K562 (cell line): ENCODE results near the gene CCNY. TPM values are rescaled to one million over a fixed set of nuclear protein-coding genes. Genes with fewer than 3 reads are reported as not detected.
A peak's percentile ranks its signal among the peaks of the same experiment; 100 is the strongest.

Experiments used
- CHD4 ChIP-seq: fragments of 200-600 bp; sonication (generic); IDR thresholded peaks from 3 replicates; pipeline ENCODE4 v1.6.1; 2012; ENCODE audit warnings: low read depth, mild to moderate bottlenecking, mixed read lengths, low read length, inconsistent platforms; ENCODE audit not compliant: insufficient read depth, insufficient replicate concordance, poor library complexity, severe bottlenecking
- CREB1 ChIP-seq, 2 experiments: sonication (generic) in 1 of 2; formaldehyde crosslinking in 1 of 2; IDR thresholded peaks; 2 replicates each; pipeline versions ENCODE4 v1.6.1 to v1.8.0; 2012 to 2022; ENCODE audit warnings: inconsistent platforms in 1 of 2, mild to moderate bottlenecking in 1 of 2, missing genetic modification reagents in 1 of 2, moderate library complexity in 1 of 2
- CXXC5 ChIP-seq: fragments of 250-450 bp; sonication (Bioruptor Pico); IDR thresholded peaks from 2 replicates; pipeline ENCODE4 v1.8.0; 2022; ENCODE audit warnings: inconsistent platforms, mild to moderate bottlenecking, moderate library complexity
- HDAC8 ChIP-seq: fragments of 450-650 bp; IDR thresholded peaks from 2 replicates; pipeline ENCODE4 v1.6.1; 2016; ENCODE audit warnings: mild to moderate bottlenecking, missing genetic modification characterization, moderate library complexity, missing compliant biosample characterization
- JUND ChIP-seq, 2 experiments: IDR thresholded peaks; 2 replicates in 1 of 2; 3 replicates in 1 of 2; pipeline ENCODE4 v1.6.1; 2011; ENCODE audit warnings: borderline replicate concordance in 2 of 2, low read depth in 2 of 2, low read length in 2 of 2, improper control_type of control experiment in 1 of 2, missing biosample characterization in 1 of 2, missing genetic modification characterization in 1 of 2, missing genetic modification reagents in 1 of 2
- KAT8 ChIP-seq: fragments of 450-650 bp; IDR thresholded peaks from 2 replicates; pipeline ENCODE4 v1.6.1; 2016; ENCODE audit warnings: low read depth, mild to moderate bottlenecking
- MEF2D ChIP-seq: conservative IDR thresholded peaks from 2 replicates; pipeline ENCODE4 v1.6.1; 2016; ENCODE audit warnings: low read depth, missing genetic modification characterization, missing compliant biosample characterization
- NR4A1 ChIP-seq, 2 experiments: fragments of 250-450 bp in 1 of 2; fragments of 450-650 bp in 1 of 2; sonication (Bioruptor Pico) in 1 of 2; IDR thresholded peaks; 2 replicates each; pipeline versions ENCODE4 v1.4.0 to v1.6.1; 2016 to 2020; ENCODE audit warnings: mild to moderate bottlenecking in 2 of 2, missing compliant biosample characterization in 1 of 2, missing genetic modification characterization in 1 of 2, moderate library complexity in 1 of 2
- PHF21A ChIP-seq: fragments of 450-650 bp; IDR thresholded peaks from 2 replicates; pipeline ENCODE4 v1.6.1; 2017; ENCODE audit warnings: low read depth, borderline replicate concordance
- PHTF2 ChIP-seq: fragments of 250-450 bp; sonication (Bioruptor Pico); IDR thresholded peaks from 2 replicates; pipeline ENCODE4 v1.5.0; 2021; ENCODE audit warnings: mild to moderate bottlenecking
- RFX7 ChIP-seq: fragments of 250-450 bp; sonication (Bioruptor Pico); IDR thresholded peaks from 2 replicates; pipeline ENCODE4 v1.5.1; 2021; ENCODE audit warnings: mild to moderate bottlenecking
- SIN3B ChIP-seq: fragments of 450-650 bp; IDR thresholded peaks from 2 replicates; pipeline ENCODE4 v1.6.1; 2017; ENCODE audit warnings: low read depth, mild to moderate bottlenecking, moderate library complexity
- SNRNP70 ChIP-seq: fragments of 200-400 bp; formaldehyde crosslinking; optimal IDR thresholded peaks from 2 replicates; pipeline ENCODE3; 2017; ENCODE audit warnings: low read depth, low read length
- SPI1 ChIP-seq: IDR thresholded peaks from 2 replicates; pipeline ENCODE4 v1.6.1; 2011; ENCODE audit warnings: low read depth, low read length, control low read depth, borderline replicate concordance
- ZNF134 ChIP-seq: fragments of 250-450 bp; sonication (Bioruptor Pico); conservative IDR thresholded peaks from 2 replicates; pipeline ENCODE4 v1.4.0; 2020
- ZNF232 ChIP-seq: sonication (generic); formaldehyde crosslinking; IDR thresholded peaks from 2 replicates; pipeline ENCODE4 v1.8.0; 2022; ENCODE audit warnings: mild to moderate bottlenecking, missing genetic modification reagents
- ZNF277 ChIP-seq: fragments of 250-450 bp; sonication (Bioruptor Pico); IDR thresholded peaks from 2 replicates; pipeline ENCODE4 v1.8.0; 2022; ENCODE audit warnings: inconsistent platforms, mild to moderate bottlenecking, moderate library complexity, borderline replicate concordance
- ZNF764 ChIP-seq: fragments of 250-450 bp; sonication (Bioruptor Pico); IDR thresholded peaks from 2 replicates; pipeline ENCODE4 v1.4.0; 2020; ENCODE audit warnings: low read depth, mild to moderate bottlenecking, moderate library complexity
- ZNF766 ChIP-seq: fragments of 200-800 bp; sonication (Bioruptor generic); conservative IDR thresholded peaks from 2 replicates; pipeline ENCODE4 v1.6.1; 2016; ENCODE audit warnings: missing genetic modification characterization, missing compliant biosample characterization
- ZNF77 ChIP-seq: fragments of 250-450 bp; sonication (Bioruptor Pico); IDR thresholded peaks from 2 replicates; pipeline ENCODE4 v1.5.0; 2020
- ZNF785 ChIP-seq: fragments of 250-450 bp; sonication (Bioruptor Pico); IDR thresholded peaks from 2 replicates; pipeline ENCODE4 v1.4.0; 2020; ENCODE audit warnings: mild to moderate bottlenecking
- polyA plus RNA-seq, 8 experiments: library from polyadenylated mRNA; depleted of rRNA in 4 of 8; stranded (reverse) in 5 of 8; unstranded in 3 of 8; fragments of >200 nt; fragmentation: Nextera tagmentation in 2 of 8; fragmentation: Illumina TruSeq in 1 of 8; extraction: Ambion mirVana in 2 of 8; extraction: Trizol in 1 of 8; gene quantifications; 2 replicates each; pipeline versions ENCODE4 v1.2.1 to v1.2.3, GENCODE V29; 2011 to 2014; ENCODE audit warnings: inconsistent platforms in 1 of 8, missing spikeins in 1 of 8
- total RNA-seq, 7 experiments: library from RNA; depleted of rRNA in 6 of 7; stranded (reverse); fragments of >200 nt in 6 of 7; fragmentation: Illumina TruSeq in 2 of 7; extraction: Trizol in 2 of 7; gene quantifications; 2 replicates each; pipeline versions ENCODE4 v1.2.1 to v1.2.3, GENCODE V29; 2011 to 2021; ENCODE audit warnings: low replicate concordance in 1 of 7
- TF ChIP-seq, protein P1 (sequence below): fragments of 250-450 bp; sonication (Bioruptor Pico); IDR thresholded peaks from 2 replicates; pipeline ENCODE4 v1.8.0; 2022; ENCODE audit warnings: inconsistent platforms
- TF ChIP-seq, protein P2 (sequence below): fragments of 250-450 bp; sonication (Bioruptor Pico); IDR thresholded peaks from 2 replicates; pipeline ENCODE4 v1.8.0; 2021; ENCODE audit warnings: moderate library complexity, mild to moderate bottlenecking, inconsistent platforms

CCNY gene
- total and polyA plus RNA-seq, 9 of the 15 experiments (the other 6 are each of a cell fraction or from before 2014, with no cell fraction given): 8.4 to 109 (median 38.6) TPM

GRCh38 chr10:35378541-35379210 lies 42.4 kb downstream of the CCNY start (continued):
- TF ChIP-seq HDAC8 (tag) (no peak), ZNF785 (CRISPR knock-in tag) (no peak), ZNF766 (CRISPR knock-in tag) (peak; percentile 81), ZNF134 (CRISPR knock-in tag) (no peak), ZNF77 (CRISPR knock-in tag) (no peak), ZNF232 (no peak), CREB1 (IDR thresholded peaks at IDR 0.05) (no peak; the same call in 1 of the 2 replicates), CREB1 (CRISPR knock-in tag; IDR thresholded peaks at IDR 0.05) (no peak), PHF21A (no peak), ZNF277 (CRISPR knock-in tag) (no peak), PHTF2 (CRISPR knock-in tag) (no peak), MEF2D (tag) (no peak), SNRNP70 (no peak), RFX7 (CRISPR knock-in tag) (no peak), SPI1 (no peak), JUND (IDR thresholded peaks at IDR 0.05; ENCODE audit: borderline replicate concordance, low read depth, low read length) (0 out of 2 replicates have a peak, but pooled peaks have one; percentile 38), JUND (tag; IDR thresholded peaks at IDR 0.05; ENCODE audit: borderline replicate concordance, low read depth, low read length) (no peak), NR4A1 (CRISPR knock-in tag; IDR thresholded peaks at IDR 0.05) (no peak), NR4A1 (tag; IDR thresholded peaks at IDR 0.05) (no peak), ZNF764 (CRISPR knock-in tag) (no peak), CHD4 (no peak), SIN3B (no peak), CXXC5 (no peak), KAT8 (no peak)
- TF ChIP-seq, protein P1, sequence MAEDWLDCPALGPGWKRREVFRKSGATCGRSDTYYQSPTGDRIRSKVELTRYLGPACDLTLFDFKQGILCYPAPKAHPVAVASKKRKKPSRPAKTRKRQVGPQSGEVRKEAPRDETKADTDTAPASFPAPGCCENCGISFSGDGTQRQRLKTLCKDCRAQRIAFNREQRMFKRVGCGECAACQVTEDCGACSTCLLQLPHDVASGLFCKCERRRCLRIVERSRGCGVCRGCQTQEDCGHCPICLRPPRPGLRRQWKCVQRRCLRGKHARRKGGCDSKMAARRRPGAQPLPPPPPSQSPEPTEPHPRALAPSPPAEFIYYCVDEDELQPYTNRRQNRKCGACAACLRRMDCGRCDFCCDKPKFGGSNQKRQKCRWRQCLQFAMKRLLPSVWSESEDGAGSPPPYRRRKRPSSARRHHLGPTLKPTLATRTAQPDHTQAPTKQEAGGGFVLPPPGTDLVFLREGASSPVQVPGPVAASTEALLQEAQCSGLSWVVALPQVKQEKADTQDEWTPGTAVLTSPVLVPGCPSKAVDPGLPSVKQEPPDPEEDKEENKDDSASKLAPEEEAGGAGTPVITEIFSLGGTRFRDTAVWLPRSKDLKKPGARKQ (CRISPR knock-in tag): no peak
- TF ChIP-seq, protein P2, sequence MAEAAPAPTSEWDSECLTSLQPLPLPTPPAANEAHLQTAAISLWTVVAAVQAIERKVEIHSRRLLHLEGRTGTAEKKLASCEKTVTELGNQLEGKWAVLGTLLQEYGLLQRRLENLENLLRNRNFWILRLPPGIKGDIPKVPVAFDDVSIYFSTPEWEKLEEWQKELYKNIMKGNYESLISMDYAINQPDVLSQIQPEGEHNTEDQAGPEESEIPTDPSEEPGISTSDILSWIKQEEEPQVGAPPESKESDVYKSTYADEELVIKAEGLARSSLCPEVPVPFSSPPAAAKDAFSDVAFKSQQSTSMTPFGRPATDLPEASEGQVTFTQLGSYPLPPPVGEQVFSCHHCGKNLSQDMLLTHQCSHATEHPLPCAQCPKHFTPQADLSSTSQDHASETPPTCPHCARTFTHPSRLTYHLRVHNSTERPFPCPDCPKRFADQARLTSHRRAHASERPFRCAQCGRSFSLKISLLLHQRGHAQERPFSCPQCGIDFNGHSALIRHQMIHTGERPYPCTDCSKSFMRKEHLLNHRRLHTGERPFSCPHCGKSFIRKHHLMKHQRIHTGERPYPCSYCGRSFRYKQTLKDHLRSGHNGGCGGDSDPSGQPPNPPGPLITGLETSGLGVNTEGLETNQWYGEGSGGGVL (CRISPR knock-in tag): no peak
